K562 (cell line): ENCODE results near the gene ASIC1. TPM values are rescaled to one million over a fixed set of nuclear protein-coding genes. Genes with fewer than 3 reads are reported as not detected.
A peak's percentile ranks its signal among the peaks of the same experiment; 100 is the strongest.

Source experiments
- ATAC-seq: fragments of 200-7000 bp; cut with Tn5 transposase; 3 replicates; pipeline ENCODE4 v1.9.1; 2020; ENCODE audit warnings: moderate library complexity
- BruUV-seq: library from RNA; stranded (reverse); fragments of 400-500 nt; replicated peaks from 2 replicates; lab custom pipeline; 2021; lab: Mats Ljungman, UMichigan
- CTCF ChIA-PET: fragments of 300-600 bp; formaldehyde crosslinking; extraction: SDS; loops from one replicate; lab custom pipeline; 2021; ENCODE audit warnings: low intra/inter-chr PET ratio; lab: Yijun Ruan, JAX
- POLR2A ChIA-PET: fragments of 300-600, 350-650 bp; sonication (Branson Sonifier 250); formaldehyde crosslinking; extraction: SDS; loops from one replicate; lab custom pipeline; 2021; ENCODE audit warnings: antibody characterized with exemption, inconsistent platforms; lab: Yijun Ruan, JAX
- DNase-seq, 4 experiments: peaks; one replicate each; pipeline versions ENCODE4 v3.0.0 to v3.0.0-alpha.2; 2011 to 2018; ENCODE audit warnings: low spot score in 3 of 4, mixed read lengths in 3 of 4; ENCODE audit errors: extremely low read depth in 1 of 4
- FAIRE-seq: peaks from 2 replicates; lab custom pipeline; 2011; peaks lifted over from hg19 to GRCh38; lab: Jason Lieb, UNC
- H2AFZ ChIP-seq: 2 replicates; pipeline ENCODE4 v1.6.0; 2011; ENCODE audit warnings: low read depth, low read length, control low read depth, inconsistent platforms
- H3K27ac ChIP-seq: fragments of 200-600 bp; 3 replicates; pipeline ENCODE4 v1.8.0; 2011; ENCODE audit warnings: low read depth, mild to moderate bottlenecking, control low read depth, inconsistent platforms, low read length, moderate library complexity, mixed read lengths; ENCODE audit errors: extremely low read depth
- H3K27me3 ChIP-seq, 2 experiments: fragments of 300-600 bp in 1 of 2; 2 replicates in 1 of 2; 3 replicates in 1 of 2; pipeline versions ENCODE4 v1.6.0 to v1.8.0; 2011; ENCODE audit warnings: inconsistent platforms in 2 of 2, low read length in 2 of 2, mild to moderate bottlenecking in 1 of 2, mixed read lengths in 1 of 2, moderate library complexity in 1 of 2; ENCODE audit not compliant: control insufficient read depth in 2 of 2, insufficient read depth in 2 of 2
- H3K36me3 ChIP-seq: fragments of 300-600 bp; 3 replicates; pipeline ENCODE4 v1.8.0; 2011; ENCODE audit warnings: mild to moderate bottlenecking, low read length, inconsistent platforms; ENCODE audit not compliant: control insufficient read depth, insufficient read depth
- H3K4me1 ChIP-seq, 2 experiments: fragments of 200-600 bp in 1 of 2; replicated peaks in 1 of 2; 2 replicates in 1 of 2; 3 replicates in 1 of 2; pipeline versions ENCODE4 v1.5.1 to v1.8.0; 2011; ENCODE audit warnings: inconsistent platforms in 2 of 2, low read length in 2 of 2, mild to moderate bottlenecking in 1 of 2, mixed read lengths in 1 of 2, moderate library complexity in 1 of 2; ENCODE audit not compliant: control insufficient read depth in 2 of 2, insufficient read depth in 2 of 2
- H3K4me2 ChIP-seq: 2 replicates; pipeline ENCODE4 v1.6.1; 2011; ENCODE audit warnings: low read length, control low read depth, inconsistent platforms, mixed read lengths; ENCODE audit not compliant: insufficient read depth
- H3K4me3 ChIP-seq: fragments of 200-600 bp; sonication (generic), shearing (Covaris generic); 2 replicates; pipeline ENCODE4 v1.5.1; 2016; ENCODE audit warnings: control low read depth, inconsistent platforms
- H3K79me2 ChIP-seq: fragments of 200-600 bp; 3 replicates; pipeline ENCODE4 v1.8.0; 2011; ENCODE audit warnings: low read length, inconsistent platforms; ENCODE audit not compliant: control insufficient read depth, insufficient read depth
- H3K9ac ChIP-seq, 2 experiments: 2 replicates each; pipeline versions ENCODE4 v1.6.0 to v1.6.1; 2011; ENCODE audit warnings: low read depth in 2 of 2, low read length in 2 of 2, control low read depth in 1 of 2, inconsistent platforms in 1 of 2, mild to moderate bottlenecking in 1 of 2, mixed read lengths in 1 of 2; ENCODE audit not compliant: insufficient read depth in 1 of 2
- H3K9me1 ChIP-seq: one replicate; pipeline ENCODE4 v1.6.0; 2011; ENCODE audit warnings: inconsistent platforms, mild to moderate bottlenecking, low read length, moderate library complexity; ENCODE audit not compliant: control insufficient read depth, insufficient read depth
- H3K9me3 ChIP-seq: replicated peaks from 2 replicates; pipeline ENCODE4 v1.5.1; 2011; ENCODE audit warnings: low read depth, low read length, inconsistent platforms; ENCODE audit not compliant: control insufficient read depth, insufficient read depth
- H4K20me1 ChIP-seq: replicated peaks from 2 replicates; pipeline ENCODE4 v1.6.1; 2011; ENCODE audit warnings: low read length, inconsistent platforms, mixed read lengths; ENCODE audit not compliant: control insufficient read depth, insufficient read depth
- BRF1 ChIP-seq: IDR thresholded peaks from 3 replicates; pipeline ENCODE4 v1.6.1; 2011; ENCODE audit warnings: borderline replicate concordance, mild to moderate bottlenecking; ENCODE audit not compliant: insufficient read length; ENCODE audit errors: extremely low read depth
- MBD2 ChIP-seq: sonication (generic); IDR thresholded peaks from 2 replicates; pipeline ENCODE4 v1.6.1; 2016; ENCODE audit warnings: low read depth, borderline replicate concordance
- MECOM ChIP-seq: fragments of 250-450 bp; sonication (Bioruptor Pico); IDR thresholded peaks from 2 replicates; pipeline ENCODE4 v1.8.0; 2022; ENCODE audit warnings: inconsistent platforms
- PPARD ChIP-seq: fragments of 250-450 bp; sonication (Bioruptor Pico); IDR thresholded peaks from 2 replicates; pipeline ENCODE4 v1.8.0; 2022; ENCODE audit warnings: inconsistent platforms, mild to moderate bottlenecking, moderate library complexity
- RB1 ChIP-seq: fragments of 450-650 bp; IDR thresholded peaks from 2 replicates; pipeline ENCODE4 v1.6.1; 2017; ENCODE audit warnings: low read depth, mild to moderate bottlenecking
- TCFL5 ChIP-seq: fragments of 250-450 bp; sonication (Bioruptor Pico); conservative IDR thresholded peaks from 2 replicates; pipeline ENCODE4 v1.6.1; 2021; ENCODE audit warnings: mild to moderate bottlenecking, moderate library complexity, matching md5 sums
- ZNF212 ChIP-seq: fragments of 450-650 bp; formaldehyde crosslinking; IDR thresholded peaks from 2 replicates; pipeline ENCODE4 v1.4.0; 2020; ENCODE audit warnings: mild to moderate bottlenecking
- WGBS: fragments of 100-300 bp; shearing (Covaris generic); methylation state at CpG from one replicate; pipeline ENCODE4 v1.1.6; 2016; ENCODE audit warnings: low coverage, mixed read lengths; ENCODE audit not compliant: insufficient coverage; ENCODE audit errors: missing lambda C conversion rate; 5-methylcytosine and 5-hydroxymethylcytosine counted together
- in situ Hi-C: fragments of 300-500 bp; cut with MboI; formaldehyde crosslinking; loops from 4 replicates; pipeline ENCODE4 v1.15.0; 2018; ENCODE audit warnings: inconsistent platforms, mixed read lengths
- intact Hi-C: fragments of 100-400 bp; cut with micrococcal nuclease; formaldehyde crosslinking; loops from 2 replicates; pipeline ENCODE4 v1.14.2; 2022
- polyA plus RNA-seq, 8 experiments: library from polyadenylated mRNA; depleted of rRNA in 4 of 8; stranded (reverse) in 5 of 8; unstranded in 3 of 8; fragments of >200 nt; fragmentation: Nextera tagmentation in 2 of 8; fragmentation: Illumina TruSeq in 1 of 8; extraction: Ambion mirVana in 2 of 8; extraction: Trizol in 1 of 8; gene quantifications; 2 replicates each; pipeline versions ENCODE4 v1.2.1 to v1.2.3, GENCODE V29; 2011 to 2014; ENCODE audit warnings: inconsistent platforms in 1 of 8, missing spikeins in 1 of 8
- total RNA-seq, 7 experiments: library from RNA; depleted of rRNA in 6 of 7; stranded (reverse); fragments of >200 nt in 6 of 7; fragmentation: Illumina TruSeq in 2 of 7; extraction: Trizol in 2 of 7; gene quantifications; 2 replicates each; pipeline versions ENCODE4 v1.2.1 to v1.2.3, GENCODE V29; 2011 to 2021; ENCODE audit warnings: low replicate concordance in 1 of 7
- TF ChIP-seq, protein P1 (sequence below): IDR thresholded peaks from 2 replicates; pipeline ENCODE4 v1.6.1; 2014; ENCODE audit warnings: antibody characterized with exemption
- TF ChIP-seq, protein P2 (sequence below): sonication (generic); formaldehyde crosslinking; IDR thresholded peaks from 2 replicates; pipeline ENCODE4 v1.8.0; 2022; ENCODE audit warnings: mild to moderate bottlenecking, missing genetic modification reagents
- TF ChIP-seq, protein P3 (sequence below), 2 experiments: fragments of 450-650 bp; conservative IDR thresholded peaks; 2 replicates each; pipeline ENCODE4 v1.6.1; 2017; ENCODE audit warnings: mild to moderate bottlenecking in 2 of 2, moderate library complexity in 2 of 2

ASIC1 gene
- total and polyA plus RNA-seq, 9 of the 15 experiments (the other 6 are each of a cell fraction or from before 2014, with no cell fraction given): 0.01 to 1.7 (median 0.45) TPM

GRCh38 chr12:50105913-50106450 is 48.6 kb downstream of the ASIC1 start:
- no peaks in the 10 kb centered on the region for H3K79me2 ChIP-seq
- peaks cover 7% of the 10 kb centered on the region; the same call in 2 of the 3 replicates for H3K36me3 ChIP-seq
- H3K27me3 ChIP-seq: no peaks in the 10 kb centered on the region
- peaks cover 36 to 37% of the 10 kb centered on the region in 2 experiments for H3K4me1 ChIP-seq
- BruUV-seq: no TSS peak
- DNase-seq (no peak), FAIRE-seq (no peak), ATAC-seq (no peak)
- H3K9me1 ChIP-seq: no peaks in the 10 kb centered on the region
- H3K9me3 ChIP-seq: no peaks in the 10 kb centered on the region
- intact Hi-C loops: no loop called here
- TF ChIP-seq MECOM (no peak), BRF1 (no peak), MBD2 (no peak), RB1 (no peak), PPARD (no peak), ZNF212 (CRISPR knock-in tag) (no peak), TCFL5 (CRISPR knock-in tag) (no peak)
- TF ChIP-seq, protein P1, sequence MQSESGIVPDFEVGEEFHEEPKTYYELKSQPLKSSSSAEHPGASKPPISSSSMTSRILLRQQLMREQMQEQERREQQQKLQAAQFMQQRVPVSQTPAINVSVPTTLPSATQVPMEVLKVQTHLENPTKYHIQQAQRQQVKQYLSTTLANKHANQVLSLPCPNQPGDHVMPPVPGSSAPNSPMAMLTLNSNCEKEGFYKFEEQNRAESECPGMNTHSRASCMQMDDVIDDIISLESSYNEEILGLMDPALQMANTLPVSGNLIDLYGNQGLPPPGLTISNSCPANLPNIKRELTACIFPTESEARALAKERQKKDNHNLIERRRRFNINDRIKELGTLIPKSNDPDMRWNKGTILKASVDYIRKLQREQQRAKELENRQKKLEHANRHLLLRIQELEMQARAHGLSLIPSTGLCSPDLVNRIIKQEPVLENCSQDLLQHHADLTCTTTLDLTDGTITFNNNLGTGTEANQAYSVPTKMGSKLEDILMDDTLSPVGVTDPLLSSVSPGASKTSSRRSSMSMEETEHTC: no peak
- TF ChIP-seq, protein P2, sequence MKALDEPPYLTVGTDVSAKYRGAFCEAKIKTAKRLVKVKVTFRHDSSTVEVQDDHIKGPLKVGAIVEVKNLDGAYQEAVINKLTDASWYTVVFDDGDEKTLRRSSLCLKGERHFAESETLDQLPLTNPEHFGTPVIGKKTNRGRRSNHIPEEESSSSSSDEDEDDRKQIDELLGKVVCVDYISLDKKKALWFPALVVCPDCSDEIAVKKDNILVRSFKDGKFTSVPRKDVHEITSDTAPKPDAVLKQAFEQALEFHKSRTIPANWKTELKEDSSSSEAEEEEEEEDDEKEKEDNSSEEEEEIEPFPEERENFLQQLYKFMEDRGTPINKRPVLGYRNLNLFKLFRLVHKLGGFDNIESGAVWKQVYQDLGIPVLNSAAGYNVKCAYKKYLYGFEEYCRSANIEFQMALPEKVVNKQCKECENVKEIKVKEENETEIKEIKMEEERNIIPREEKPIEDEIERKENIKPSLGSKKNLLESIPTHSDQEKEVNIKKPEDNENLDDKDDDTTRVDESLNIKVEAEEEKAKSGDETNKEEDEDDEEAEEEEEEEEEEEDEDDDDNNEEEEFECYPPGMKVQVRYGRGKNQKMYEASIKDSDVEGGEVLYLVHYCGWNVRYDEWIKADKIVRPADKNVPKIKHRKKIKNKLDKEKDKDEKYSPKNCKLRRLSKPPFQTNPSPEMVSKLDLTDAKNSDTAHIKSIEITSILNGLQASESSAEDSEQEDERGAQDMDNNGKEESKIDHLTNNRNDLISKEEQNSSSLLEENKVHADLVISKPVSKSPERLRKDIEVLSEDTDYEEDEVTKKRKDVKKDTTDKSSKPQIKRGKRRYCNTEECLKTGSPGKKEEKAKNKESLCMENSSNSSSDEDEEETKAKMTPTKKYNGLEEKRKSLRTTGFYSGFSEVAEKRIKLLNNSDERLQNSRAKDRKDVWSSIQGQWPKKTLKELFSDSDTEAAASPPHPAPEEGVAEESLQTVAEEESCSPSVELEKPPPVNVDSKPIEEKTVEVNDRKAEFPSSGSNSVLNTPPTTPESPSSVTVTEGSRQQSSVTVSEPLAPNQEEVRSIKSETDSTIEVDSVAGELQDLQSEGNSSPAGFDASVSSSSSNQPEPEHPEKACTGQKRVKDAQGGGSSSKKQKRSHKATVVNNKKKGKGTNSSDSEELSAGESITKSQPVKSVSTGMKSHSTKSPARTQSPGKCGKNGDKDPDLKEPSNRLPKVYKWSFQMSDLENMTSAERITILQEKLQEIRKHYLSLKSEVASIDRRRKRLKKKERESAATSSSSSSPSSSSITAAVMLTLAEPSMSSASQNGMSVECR: no peak
- TF ChIP-seq, protein P3, sequence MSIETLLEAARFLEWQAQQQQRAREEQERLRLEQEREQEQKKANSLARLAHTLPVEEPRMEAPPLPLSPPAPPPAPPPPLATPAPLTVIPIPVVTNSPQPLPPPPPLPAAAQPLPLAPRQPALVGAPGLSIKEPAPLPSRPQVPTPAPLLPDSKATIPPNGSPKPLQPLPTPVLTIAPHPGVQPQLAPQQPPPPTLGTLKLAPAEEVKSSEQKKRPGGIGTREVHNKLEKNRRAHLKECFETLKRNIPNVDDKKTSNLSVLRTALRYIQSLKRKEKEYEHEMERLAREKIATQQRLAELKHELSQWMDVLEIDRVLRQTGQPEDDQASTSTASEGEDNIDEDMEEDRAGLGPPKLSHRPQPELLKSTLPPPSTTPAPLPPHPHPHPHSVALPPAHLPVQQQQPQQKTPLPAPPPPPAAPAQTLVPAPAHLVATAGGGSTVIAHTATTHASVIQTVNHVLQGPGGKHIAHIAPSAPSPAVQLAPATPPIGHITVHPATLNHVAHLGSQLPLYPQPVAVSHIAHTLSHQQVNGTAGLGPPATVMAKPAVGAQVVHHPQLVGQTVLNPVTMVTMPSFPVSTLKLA (conservative IDR thresholded peaks at IDR 0.05): no peak
- no peak overlapping the region for H3K4me2 ChIP-seq
- 0 out of 4 replicates have a peak overlapping the region, but pooled peaks of 1 of the 2 experiments have one; percentile 36 for H3K9ac ChIP-seq
- H4K20me1 ChIP-seq: no peaks in the 10 kb centered on the region
- CTCF ChIA-PET: no interaction called here
- 57% methylated on average over 12 of the region's 12 CpGs for WGBS
- no peak overlapping the region for H2AFZ ChIP-seq
- H3K4me3 ChIP-seq: no peak overlapping the region
- in situ Hi-C loops: no loop called here
- POLR2A ChIA-PET: interaction anchor here (0.6 to 0.7 kb wide), 2 partner anchors 10 to 499 kb away, joined by 3 to 5 read pairs; no protein-coding TSS in a partner anchor
- H3K27ac ChIP-seq: no peak overlapping the region
